HG02588 (cell line): ENCODE measurements around the gene HMGB1.
"Not testable (repeated sequence)": the region's sequence is repeated elsewhere in the genome, so short reads cannot be mapped to it uniquely, and the experiment has no call there.

Source experiments
- ATAC-seq: cut with Tn5 transposase; IDR thresholded peaks from one replicate; pipeline ENCODE4 v1.9.1; 2021; ENCODE audit warnings: mild to moderate bottlenecking, moderate library complexity; ENCODE audit not compliant: unreplicated experiment

Gene HMGB1

DNA sequence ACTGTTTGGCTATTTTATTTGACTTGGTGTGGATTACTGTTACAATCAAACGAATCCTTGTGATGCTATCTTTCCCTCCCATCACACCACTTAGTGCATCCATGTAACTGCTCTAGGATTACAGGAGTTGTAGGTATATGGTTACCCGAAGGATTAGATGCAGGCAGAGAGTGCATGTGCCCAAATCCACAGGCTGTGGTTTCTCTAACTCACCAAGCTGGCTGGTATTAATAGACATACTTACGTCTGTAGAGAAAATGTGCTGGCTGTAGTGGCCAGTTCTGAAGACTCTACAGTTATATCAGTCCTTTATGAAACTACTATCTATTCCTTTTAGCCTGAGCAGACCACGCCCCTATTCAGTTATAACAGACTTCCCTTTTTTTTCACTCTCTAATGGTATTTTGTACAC is 1.1 kb upstream of the HMGB1 start:
- ATAC-seq, result no peak

DNA sequence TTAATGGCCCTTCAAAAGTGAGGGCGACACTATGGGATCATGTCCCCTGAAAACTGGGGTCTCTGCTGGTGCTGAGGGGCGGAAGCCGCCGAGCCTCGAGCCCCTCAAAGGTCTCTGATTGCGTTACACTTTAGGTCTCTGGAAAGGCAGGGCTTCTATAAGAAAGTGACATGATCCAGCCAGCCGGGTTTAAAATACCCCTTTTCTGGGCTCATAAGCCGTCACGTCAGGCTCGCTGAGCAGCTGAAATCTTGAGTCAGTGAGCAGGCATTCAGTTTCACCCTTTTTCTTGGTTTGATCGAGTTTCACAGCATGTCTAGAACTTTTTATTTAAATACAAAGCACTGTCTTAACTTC is 600 bp upstream of the HMGB1 start:
- ATAC-seq, result no peak

DNA sequence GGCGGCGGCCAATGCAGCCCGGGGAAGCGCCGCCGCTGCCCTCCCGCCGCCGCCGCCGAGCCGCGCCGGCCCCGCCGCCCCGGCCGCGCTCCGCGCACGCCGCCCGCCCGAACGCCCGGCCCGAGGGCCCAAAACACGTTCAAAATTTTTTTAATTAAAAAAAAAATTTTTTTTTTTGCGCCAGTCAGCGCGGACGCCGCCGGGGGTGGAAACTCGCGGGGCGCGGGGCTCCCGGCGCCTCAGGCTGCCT is 468 bp downstream of the HMGB1 start:
- ATAC-seq, result no peak

DNA sequence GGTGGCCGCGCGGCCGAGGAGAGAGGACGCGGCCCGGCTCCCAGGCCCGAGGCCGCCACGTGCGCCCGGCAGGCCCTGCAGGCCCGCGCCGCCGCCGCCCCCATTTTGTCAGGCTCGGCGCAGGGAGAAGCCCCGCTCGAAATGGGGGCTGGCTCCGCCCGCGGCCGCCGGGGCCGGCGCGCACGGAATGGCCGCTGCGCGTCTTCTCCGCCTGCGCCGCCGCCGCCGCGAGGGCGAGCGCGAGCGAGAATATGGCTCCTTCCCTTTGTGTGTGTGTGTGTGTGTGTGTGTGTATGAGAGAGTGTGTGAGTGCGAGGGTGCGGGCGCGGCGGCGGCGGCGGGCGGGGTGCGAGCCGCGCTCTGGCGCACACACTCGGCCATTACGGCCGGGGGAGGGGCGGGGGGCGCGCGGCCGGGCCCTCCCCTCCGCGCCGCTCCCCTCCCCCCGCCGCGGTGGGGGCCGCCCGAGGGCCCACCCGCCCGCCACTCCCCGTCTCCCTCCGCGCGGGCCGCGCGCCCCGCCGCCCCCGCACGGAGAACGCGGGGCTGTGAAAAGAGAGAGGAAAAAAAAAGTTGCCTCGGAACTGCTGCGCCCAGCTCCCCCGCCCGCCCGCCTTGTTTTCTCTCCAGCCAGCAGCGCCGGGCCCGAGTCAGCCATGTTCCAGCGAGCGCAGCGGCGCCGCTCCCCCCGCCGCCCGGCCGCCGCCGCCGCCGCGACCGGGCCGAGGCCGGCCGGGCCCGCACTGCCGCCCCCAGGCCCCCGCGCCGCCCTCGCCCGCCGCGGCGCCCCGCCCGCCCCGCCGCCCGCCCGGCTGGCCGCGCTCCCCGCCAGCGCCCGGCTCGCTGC is 1.0 kb downstream of the HMGB1 start:
- ATAC-seq, result peak; percentile 33

GRCh38 chr13:30463787-30464495 is 1.8 kb downstream of the HMGB1 start:
- ATAC-seq, result peak; percentile 38

GRCh38 chr13:30461279-30462066 is 4.3 kb downstream of the HMGB1 start:
- not testable (repeated sequence) for ATAC-seq

DNA sequence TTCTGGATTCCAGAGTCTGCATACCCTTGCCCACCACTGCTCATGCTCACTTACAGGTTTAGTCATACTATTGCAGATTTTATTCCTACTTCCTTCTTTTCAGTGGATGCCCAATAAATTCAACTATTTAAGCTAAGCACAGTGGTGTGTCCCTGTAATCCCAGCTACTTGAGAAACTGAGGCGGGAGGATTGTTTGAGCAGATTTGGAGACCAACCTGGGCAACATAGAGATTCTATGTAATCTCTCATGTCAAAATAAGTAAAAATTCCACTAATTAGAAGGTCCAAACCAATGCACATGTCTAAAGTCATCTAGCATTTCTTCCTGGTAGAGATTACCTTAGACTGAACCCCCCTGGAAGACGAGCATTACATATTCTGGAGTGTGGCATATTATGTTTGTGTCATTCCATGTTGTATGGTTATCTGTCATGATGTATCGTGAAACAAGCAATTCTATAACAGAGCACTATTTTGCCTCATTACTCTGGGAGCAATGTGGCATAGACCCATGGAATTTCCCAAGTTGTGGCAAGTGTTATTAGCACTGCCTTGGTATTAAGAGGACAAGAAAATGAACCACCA is 8.3 kb downstream of the HMGB1 start:
- no peak for ATAC-seq

DNA sequence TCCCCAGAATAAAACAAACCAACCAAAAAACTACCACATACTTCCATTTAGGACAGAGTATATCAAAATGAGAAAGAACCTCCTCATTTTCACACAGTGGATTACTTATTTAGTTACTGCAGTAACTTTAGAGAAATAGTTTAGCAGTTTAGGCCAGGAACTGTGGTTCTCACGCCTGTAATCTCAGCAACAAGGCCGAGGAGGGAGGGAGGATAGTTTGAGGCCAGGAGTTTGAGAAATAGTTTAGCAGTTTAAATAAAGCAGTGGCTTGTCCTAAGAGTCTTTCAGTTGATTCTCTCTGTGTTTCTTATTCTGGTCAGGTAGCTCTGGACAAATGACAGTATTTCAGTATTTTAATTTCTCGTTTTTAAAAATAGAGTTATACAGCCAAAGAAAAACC is 9.4 kb downstream of the HMGB1 start:
- ATAC-seq, result no peak

GRCh38 chr13:30454991-30455390 is 10.7 kb downstream of the HMGB1 start:
- ATAC-seq, result no peak

GRCh38 chr13:30453727-30454126 is 12.0 kb downstream of the HMGB1 start:
- ATAC-seq, result no peak

DNA sequence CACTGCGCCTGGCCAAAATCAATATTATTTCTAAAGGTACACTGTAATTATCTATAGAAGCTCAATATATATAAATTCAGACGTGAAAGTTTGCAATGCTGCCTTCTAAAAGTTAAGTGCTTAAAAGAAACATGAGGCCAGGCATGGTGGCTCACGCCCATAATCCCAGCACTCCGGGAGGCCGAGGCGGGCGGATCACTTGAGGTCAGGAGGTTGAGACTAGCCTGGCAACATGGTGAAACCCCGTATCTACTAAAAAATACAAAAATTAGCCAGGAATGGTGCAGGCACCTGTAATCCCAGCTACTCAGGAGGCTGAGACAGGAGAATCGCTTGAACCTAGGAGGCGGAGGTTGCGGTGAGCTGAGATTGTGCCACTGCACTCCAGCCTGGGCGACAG is 14.3 kb downstream of the HMGB1 start:
- not testable (repeated sequence) for ATAC-seq

- no peak for ATAC-seq
These were observed 15.7 kb downstream of the HMGB1 start for GRCh38 chr13:30450066-30450465.

DNA sequence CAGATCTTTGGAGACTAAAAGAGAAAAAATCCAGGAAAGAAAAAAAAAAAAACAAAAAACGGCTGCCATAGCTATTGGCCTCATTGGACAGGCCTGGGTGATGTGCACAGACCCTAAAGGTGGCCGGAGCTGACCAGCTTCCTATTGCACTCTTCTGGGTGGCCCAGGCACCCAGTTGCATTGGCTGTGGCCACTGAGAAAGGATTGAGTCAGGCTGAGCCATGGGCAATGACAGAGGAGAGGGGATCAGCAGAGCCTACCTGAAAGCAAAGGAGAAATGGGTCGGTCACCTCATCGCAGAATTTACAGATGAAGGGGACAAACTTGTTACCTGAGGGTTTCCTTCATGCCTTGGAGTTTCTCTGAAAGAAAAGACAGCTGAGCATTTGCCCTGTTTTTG is 17.3 kb downstream of the HMGB1 start:
- no peak for ATAC-seq

GRCh38 chr13:30446126-30446500 is 19.6 kb downstream of the HMGB1 start:
- no peak for ATAC-seq

DNA sequence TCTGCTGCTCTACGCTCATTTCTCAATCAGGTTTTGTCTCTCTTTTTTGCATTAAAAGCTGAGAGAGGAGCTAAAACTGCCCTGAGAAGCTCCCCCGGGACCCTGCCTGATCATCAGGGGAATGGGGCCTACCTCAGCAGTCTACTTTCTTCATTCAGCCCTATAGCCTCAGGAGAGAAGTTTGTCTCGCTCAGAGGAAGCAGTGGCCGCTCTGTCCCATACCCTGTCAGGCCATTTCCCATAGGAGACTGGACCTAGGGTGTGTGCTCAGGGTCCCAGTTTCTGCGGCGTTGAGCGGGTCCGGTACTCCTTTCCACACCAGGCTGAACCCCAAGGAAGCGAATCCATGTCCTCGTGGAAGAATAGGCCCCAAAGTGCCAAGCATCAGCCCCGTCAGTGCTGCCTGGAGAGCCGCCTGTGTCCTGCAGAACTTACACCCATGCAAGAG is 21.8 kb downstream of the HMGB1 start:
- ATAC-seq, result no peak

GRCh38 chr13:30443491-30443890 is 22.2 kb downstream of the HMGB1 start:
- ATAC-seq, result not testable (repeated sequence)

- ATAC-seq, result no peak
These were observed 22.8 kb downstream of the HMGB1 start for GRCh38 chr13:30442926-30443325.

DNA sequence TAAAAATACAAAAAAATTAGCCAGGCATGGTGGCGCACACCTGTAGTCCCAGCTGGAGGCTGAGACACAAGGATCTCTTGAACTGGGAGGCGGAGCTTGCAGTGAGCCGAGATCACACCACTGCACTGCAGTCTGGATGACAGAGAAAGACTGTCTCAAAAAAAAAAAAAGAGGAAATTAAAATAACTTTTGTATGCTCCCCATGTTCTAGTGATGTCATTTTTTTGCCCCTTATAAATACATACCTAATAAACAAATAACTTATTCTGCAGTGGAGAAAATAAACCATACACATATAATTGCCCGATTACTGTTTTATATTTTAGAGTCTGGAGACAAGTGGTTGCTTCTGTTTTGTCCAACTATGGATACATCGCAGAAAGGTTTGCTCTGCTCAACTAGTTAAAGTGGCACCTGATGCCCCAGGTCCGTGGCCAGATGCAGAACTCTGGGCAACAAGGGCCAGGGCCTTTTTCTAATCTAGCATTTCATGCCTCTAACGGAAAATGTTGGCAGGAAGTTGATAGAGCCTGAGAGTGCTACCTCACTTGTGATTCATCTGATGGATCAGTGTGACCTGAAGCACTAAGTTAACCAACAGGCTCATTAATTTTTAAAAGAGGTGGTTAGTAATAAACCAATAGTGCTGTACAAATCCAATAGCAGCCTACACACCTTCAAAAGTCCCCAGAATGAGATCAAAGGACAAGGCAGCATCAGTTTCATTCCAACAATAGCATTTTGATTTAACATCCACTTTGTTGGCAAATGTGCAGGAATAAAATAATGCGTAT is 24.6 kb downstream of the HMGB1 start:
- ATAC-seq, result no peak

DNA sequence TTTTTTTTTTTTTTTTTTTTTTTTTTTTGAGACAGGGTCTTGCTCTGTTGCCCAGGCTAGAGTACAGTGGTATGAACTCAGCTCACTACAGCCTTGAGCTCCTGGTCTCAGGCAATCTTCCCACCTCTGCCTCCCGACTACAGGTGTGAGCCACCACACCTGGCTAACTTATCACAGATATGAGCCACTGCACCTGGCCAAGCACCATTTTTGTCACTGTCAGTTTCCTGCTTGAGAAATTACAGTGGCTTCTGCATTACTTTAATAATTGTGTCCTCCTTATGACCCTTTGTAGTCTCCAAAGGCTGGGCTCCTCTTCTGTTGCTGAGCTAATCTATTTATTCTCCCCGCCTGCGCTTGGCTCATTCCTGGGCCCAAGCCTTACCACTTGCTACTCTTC is 27.4 kb downstream of the HMGB1 start:
- no peak for ATAC-seq

- no peak for ATAC-seq
These were observed 28.6 kb downstream of the HMGB1 start for GRCh38 chr13:30437177-30437576.
